Transverse colon (tissue), 4 donors: ENCODE measurements around the gene PCNX1.

Source experiments
- EP300 ChIP-seq: sonication (generic); formaldehyde crosslinking; IDR thresholded peaks from one replicate; pipeline ENCODE4 v1.6.1; 2017; ENCODE audit warnings: antibody characterized with exemption, low read depth
- POLR2A ChIP-seq: fragments of 450-650 bp; IDR thresholded peaks from one replicate; pipeline ENCODE4 v1.6.1; 2016; ENCODE audit warnings: antibody characterized with exemption, mild to moderate bottlenecking, moderate library complexity
- POLR2AphosphoS5 ChIP-seq, 3 donors: sonication (generic); formaldehyde crosslinking; IDR thresholded peaks; one replicate each; pipeline ENCODE4 v1.6.1; 2016; ENCODE audit warnings: antibody characterized with exemption in 3 of 3
- TF ChIP-seq, protein P1 (sequence below), 5 experiments: fragments of 200-600 bp in 3 of 5; fragments of 450-650 bp in 2 of 5; sonication (generic) in 3 of 5; IDR thresholded peaks; 1 replicate in 2 of 5; 2 replicates in 3 of 5; pipeline ENCODE4 v1.5.1; 2016 to 2017; ENCODE audit warnings: antibody characterized with exemption in 5 of 5, inconsistent platforms in 3 of 5, mild to moderate bottlenecking in 2 of 5, moderate library complexity in 1 of 5

DNA sequence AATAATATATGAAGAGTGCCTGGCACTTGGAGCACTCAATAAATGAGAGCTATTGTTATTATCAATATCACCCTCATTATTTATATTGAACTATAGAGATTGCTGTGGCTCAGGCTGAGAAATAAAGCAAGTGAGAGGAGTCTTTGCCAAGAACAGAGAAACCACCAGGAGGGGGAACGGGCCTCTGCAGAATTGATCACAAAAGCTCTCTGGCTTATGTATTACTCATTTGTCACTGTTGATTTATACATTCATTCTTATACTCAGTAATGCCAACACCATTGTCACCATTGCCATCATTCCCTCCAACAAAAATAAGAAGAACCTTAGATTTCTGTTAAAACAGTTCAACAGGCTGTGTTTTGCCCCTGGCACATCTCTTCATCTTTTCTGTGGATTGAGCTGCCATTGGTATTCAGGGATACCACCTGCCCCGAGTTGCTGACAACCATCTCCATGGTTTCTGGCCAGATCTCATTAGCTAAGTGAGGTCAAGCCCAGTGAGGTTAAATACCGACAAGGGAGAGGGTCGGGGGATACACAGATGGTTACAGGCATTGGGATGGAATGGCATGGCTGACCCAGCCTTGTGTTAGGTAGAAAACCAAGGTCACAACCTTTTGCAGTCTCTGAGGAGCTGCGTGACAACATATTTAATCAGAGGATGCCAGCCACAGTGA, 21.8 kb upstream of the PCNX1 start:
- TF ChIP-seq POLR2A (no peak), POLR2AphosphoS5 (IDR thresholded peaks at IDR 0.05) (no peak), EP300 (no peak)
- TF ChIP-seq, protein P1, sequence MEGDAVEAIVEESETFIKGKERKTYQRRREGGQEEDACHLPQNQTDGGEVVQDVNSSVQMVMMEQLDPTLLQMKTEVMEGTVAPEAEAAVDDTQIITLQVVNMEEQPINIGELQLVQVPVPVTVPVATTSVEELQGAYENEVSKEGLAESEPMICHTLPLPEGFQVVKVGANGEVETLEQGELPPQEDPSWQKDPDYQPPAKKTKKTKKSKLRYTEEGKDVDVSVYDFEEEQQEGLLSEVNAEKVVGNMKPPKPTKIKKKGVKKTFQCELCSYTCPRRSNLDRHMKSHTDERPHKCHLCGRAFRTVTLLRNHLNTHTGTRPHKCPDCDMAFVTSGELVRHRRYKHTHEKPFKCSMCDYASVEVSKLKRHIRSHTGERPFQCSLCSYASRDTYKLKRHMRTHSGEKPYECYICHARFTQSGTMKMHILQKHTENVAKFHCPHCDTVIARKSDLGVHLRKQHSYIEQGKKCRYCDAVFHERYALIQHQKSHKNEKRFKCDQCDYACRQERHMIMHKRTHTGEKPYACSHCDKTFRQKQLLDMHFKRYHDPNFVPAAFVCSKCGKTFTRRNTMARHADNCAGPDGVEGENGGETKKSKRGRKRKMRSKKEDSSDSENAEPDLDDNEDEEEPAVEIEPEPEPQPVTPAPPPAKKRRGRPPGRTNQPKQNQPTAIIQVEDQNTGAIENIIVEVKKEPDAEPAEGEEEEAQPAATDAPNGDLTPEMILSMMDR (IDR thresholded peaks at IDR 0.05) = no peak
